ENCODE data around the gene NEDD4.
"Not testable (repeated sequence)": the region's sequence is repeated elsewhere in the genome, so short reads cannot be mapped to it uniquely, and the experiment has no call there.

NEDD4 gene

DNA sequence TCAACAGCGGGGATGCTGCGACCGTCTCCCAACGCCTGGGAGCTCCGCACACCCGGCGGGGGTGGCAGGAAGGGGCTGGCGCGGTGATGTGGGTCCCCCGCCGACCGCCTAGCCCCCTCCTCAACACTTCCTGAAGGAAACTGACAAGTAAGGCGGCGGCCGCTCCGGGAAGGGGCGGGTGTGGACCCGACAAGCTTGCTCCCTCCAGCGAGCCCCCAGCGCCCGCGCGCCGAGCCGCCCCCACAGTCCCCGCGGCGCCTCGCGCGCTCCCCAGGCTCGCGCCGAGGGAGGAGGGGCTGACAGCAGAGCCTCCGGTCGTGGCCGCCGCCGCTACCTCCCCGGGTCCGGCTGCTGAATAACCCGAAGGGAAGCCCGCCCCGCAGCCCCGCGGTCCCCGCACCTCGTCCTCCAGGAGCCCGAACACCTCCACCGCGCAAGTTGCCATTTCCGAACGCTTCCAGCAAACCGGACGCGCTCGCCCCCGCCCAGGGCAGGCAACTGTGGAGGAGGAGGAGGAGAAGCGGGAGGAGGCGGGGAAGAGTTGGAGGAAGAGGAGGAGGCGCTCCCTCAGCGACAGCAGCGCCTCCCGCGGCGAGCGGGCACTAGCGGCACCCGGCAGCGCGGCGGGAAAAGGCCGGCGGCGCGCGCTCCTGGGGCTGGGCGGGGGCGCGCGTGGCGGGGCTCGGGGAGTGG, at the start of gene NEDD4:
TSS of gene NEDD4 (minus strand) at position 502 of the 693 bp plus-strand sequence. CDS start at position 445, 57 bp downstream.
- peak; percentile 89 for DNase-seq

DNA sequence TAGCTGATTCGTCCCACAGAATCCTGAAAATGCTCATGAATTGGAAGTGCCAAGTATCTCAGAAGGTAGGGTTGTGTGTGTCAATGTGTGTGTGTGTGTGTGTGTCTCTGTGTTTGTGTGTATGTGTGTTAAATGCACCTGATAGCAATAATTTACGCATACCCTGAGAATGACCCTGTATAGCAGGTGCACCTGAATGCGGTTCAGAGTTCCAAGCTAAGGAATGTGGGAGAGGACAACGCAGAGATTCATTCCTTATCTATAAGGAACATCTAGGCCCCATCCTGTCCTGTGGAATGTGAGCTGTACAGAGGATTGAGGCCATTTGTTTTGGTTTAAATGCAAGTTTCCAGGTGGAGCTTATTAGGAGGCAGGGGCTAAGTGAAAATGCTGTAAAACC, 49.1 kb upstream of the NEDD4 start:
- DNase-seq, result no peak

DNA sequence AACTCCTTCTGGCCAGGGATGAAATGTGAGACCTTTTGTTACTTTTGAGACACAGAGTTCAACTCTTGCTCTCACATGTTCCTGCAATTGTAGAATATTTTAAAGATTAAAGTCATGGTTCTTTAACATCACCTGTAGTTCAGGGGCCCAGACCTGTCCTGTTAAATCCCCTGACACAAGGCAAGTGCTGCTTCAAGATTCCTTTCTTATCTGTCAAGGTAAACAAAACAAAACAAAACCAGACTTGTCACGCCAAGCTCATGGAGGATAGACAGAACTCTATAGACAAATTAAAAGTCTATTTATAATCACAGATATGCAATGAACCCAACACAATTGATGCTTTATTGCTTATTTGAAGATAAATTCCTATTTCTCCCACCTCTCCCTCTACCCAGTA, 48.6 kb upstream of the NEDD4 start:
- no peak for DNase-seq

DNA sequence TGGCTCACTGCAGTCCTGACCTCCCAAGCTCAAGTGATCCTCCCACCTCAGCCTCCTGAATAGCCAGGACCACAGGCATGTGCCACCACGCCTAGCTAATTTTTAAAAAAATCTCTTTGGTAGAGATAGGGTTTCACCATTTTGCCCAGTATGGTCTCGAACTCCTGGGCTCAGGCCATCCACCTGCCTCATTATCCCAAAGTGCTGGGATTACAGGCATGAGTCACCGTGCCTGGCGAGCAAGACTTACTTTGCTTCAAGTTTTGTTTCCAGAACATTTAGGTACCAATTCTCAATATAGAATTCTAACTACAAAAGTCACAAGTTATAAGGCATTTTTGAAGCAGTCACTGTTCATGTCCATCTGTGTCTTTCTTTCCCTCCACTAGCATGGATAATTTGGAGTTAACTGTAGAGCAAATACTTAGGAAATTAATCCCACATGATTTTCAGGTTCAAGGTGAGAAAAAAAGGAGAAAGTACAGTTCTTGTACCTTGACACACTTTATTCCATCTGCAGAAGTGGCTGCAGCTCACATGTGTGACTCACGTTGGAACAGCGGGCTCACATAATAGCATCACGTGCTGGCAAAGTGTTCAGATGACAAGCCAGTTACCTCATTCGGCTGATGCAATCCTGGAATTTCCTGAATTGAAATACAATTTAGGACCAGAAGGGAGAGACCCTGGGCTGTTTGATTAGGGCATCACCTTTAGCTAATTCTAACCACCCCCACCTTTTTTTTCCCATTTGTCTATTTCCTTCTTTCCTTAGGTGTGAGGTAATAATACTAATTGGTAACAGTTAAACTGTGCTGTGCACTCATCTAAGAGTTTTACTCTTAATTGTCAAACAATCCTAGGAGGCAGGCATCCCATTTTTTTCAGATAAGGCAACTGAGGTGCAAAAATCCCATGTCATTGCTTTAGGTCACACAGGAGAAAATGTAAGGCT, 46.9 kb upstream of the NEDD4 start:
- no peak for DNase-seq

DNA sequence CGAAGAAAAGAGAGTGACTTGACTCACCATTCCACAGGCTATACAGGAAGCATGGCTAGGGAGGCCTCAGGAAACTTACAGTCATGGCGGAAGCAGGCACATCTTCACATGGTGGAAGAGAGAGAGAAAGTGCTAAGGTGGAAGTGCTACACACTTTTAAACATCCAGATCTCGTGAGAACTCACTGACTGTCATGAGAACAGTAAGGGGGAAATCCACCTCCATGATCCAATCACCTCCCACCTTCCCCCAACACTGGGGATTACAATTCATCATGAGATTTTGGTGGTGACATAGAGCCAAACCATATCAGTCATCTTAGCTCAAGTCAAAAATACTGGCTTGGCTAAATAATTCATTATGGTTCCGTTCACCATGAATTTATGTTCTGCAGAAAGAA, 45.3 kb upstream of the NEDD4 start:
- DNase-seq, result no peak

DNA sequence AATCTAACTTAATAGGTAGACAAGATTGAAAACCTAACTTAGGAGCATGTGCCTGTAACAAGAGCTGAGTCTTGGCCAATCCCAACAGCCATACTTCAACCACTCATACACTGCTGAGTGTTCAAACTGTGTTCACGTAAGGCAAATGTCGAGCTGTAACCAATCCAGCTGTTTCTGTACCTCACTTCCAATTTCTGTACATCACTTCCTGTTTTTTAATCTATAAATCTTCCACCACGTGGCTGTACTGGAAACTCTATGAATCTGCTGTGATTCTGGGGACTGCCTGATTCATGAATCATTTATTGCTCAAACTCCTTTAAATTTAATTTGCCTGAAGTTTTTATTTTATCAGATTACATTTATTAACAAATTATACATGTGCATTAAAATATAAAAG, 44.6 kb upstream of the NEDD4 start:
- no peak for DNase-seq

DNA sequence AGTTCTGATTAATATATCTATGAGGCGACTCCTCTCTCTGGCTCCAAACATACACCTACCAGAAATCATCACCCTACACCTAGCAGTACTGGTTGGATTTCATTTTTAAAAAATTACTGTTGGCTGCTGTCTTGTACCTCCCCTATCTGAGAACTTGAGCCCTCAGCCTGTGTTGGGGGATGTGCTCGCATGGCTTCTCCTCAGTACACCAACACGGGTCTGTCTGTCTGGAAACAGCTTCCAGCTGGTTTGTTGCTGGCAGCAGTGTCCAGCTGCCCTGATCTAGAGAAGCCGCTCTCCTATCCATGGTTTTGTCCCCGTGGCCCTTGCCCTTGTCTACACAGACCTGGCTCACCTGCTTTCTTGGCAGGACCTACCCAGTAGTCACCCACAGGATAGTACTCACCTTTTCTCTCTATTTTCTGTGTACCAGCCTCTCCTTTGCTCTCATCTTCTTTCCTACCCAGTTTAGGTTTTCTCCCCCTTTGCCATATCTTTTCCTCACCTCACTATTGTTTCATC, 43.2 kb upstream of the NEDD4 start:
- no peak for DNase-seq

DNA sequence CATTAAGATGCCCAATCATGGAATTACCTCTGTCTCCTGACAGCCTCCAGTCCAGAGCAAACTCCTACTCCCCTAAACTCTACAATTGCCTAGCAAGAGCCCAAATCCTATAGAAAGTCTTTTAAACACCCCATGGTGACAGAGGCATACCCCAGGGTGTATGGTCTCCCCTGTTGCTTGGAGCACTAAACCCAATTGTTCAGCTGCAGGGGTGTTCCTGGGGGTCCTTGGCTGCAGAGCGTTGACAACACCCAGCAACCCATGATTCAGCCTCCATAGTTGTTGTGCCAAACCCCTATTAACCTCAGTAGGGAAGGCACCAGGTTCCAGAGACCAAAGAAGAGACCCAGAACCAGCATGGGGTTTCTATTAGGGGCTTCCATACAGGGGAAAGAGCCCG, 41.8 kb upstream of the NEDD4 start:
- no peak for DNase-seq

DNA sequence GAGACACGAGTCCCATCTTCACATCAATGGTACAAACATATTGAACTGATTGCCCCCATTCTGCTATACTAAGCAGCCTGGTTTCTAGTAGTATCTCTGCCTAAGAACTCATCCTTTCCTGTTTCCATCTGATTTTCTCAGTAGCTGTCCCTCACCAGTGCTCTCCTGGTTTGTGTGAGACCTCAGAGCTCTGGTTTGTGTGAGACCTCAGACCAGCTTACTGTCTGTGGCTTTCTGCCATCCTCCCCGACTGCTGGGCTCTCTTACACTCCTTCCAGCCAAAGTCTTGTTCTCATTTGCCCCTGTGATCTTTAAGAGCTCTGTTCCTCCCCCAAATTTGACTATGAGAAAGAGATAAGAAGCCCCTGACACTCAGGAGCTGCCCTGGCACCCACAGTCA, 41.1 kb upstream of the NEDD4 start:
- DNase-seq, result no peak

DNA sequence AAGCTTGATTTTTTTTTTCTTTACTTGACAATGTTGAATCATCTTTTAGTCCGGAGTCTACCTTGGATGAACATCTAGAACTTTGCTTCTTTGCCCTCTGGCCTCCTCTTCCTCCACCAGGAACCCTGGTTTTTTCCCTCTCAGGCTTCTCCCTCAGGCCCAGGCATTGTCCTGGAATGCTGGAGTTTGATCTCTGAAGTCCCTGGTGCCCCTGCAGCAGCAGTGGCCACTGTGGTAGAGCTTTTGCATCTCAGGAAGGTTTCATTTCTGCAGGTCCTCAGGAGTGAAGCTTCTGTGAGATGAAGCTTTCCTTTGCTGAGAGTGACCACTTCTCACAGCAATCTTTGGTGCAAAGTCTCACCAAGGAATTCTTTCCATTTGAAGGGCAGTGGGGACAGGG, 39.0 kb upstream of the NEDD4 start:
- DNase-seq, result no peak

DNA sequence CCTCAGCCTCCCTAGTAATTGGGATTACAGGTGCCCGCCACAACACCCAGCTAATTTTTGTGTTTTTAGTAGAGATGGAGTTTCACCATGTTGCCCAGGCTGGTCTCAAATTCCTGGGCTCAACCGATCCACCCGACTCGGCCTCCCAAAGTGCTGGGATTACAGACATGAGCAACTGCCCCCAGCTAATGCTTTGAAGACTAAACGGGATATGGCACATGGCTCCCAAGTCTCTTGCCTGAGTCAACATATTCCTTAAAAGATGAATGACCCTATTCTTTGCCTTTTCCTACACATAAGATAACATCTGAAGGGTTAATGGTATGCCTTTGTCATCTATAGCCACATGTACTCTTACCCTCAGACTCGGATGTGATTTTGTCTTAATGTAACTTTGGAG, 38.4 kb upstream of the NEDD4 start:
- no peak for DNase-seq

DNA sequence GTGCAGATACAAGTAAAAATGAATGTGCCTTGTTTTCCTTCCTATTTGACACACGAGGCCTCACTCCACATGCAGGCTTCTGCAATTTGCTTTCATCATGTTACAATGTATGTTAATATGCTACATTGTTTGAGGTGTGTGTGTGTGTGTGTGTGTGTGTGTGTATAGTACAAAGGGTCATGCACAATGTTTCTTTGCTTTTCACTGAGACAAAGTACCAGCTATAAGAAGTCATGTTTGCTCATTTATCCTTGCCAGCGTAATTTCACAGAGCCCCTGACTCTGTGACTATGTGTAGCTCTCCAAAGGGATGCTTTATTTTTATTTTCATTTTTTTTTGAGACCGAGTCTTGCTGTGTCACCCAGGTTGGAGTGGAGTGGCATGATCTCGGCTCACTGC, 38.0 kb upstream of the NEDD4 start:
- DNase-seq, result no peak

DNA sequence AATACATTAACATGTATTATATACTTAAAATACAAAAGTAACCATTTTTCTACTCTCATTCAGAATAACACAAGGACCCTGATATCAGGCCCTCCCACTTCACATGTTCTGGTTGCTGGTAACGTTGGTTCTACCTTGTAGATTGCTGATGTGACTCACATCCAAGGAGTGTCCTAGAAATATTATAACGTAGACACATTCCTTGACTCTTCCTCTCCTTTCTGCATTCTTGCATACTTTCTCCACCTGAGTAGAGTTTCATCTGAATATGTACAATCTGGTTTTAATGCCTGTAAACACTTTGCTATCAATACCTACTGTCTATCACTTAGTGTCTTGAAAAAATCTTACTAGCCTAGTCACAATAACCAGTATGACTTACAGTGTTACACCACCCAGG, 35.0 kb upstream of the NEDD4 start:
- DNase-seq, result no peak

DNA sequence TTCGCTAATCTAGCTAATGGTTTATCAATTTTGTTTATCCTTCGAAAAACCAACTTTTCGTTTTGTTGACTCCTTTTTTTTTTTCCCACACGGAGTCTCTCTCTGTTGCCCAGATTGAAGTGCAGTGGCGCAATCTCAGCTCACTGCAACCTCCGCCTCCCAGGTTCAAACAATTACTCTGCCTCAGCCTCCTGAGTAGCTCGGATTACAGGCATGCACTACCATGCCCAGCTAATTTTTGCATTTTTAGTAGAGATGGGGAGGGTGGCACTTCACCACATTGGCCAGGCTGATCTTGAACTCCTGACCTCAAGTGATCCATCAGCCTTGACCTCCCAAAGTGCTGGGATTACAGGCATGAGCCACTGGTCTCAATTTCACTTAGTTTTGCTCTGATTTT, 29.7 kb upstream of the NEDD4 start:
- DNase-seq, result not testable (repeated sequence)

DNA sequence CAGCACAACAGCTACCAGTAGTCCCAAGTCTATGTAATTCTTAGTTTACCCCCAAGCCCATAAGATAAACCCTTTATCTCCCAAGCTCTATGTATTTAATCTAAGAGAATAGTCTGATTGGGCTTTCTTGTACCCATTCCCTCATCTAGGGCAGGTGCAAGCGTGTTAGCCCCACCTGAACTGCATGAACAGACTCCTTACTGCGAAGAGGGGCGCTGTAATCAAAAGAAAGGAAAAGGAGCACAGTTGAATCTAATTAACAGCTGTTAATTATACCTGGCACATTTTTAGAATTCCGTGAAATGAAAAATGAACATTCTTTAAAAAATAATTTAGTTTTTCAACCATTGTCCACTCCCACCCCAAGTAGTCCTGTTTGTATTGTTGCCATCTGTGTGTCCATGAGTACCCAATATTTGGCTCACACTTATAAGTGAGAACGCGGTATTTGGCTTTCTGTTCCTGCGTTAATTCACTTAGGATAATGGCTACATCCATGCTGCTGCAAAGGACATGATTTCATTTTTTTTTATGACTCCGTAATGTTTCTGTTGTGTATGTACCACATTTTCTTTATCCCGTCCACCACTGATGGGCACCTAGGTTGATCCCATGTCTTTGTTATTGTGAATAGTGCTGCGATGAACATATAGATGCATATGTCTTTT, 26.5 kb upstream of the NEDD4 start:
- DNase-seq, result no peak

DNA sequence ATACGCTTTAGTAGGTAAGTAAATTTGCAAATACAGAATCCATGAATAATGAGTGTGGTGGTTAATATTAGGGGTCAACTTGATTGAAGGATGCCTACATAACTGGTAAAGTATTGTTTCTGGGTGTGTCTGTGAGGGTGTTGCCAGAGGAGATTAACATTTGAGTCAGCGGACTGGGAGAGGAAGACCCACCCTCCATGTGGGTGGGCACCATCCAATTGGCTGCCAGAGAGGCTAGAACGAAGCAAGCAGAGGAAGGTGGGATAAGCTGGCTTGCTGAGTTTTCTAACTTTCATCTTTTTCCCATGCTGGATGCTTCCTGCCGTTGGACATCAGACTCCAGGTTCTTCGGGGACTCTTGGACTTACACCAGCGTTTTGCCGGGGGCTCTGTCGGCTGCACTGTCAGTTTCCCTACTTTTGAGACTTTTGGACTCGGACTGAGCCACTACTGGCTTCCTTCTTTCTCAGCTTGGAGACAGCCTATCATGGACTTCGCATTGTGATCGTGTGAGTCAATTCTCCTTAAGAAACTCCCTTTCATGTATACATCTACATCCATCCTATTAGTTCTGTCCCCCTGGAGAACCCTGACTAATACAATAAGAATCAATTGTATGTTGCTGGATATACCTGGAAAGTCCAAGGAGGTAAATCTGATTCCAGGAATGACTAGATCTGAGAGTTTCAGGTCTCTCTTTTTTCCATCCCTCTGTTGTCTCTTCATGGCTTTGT, 25.8 kb upstream of the NEDD4 start:
- no peak for DNase-seq

DNA sequence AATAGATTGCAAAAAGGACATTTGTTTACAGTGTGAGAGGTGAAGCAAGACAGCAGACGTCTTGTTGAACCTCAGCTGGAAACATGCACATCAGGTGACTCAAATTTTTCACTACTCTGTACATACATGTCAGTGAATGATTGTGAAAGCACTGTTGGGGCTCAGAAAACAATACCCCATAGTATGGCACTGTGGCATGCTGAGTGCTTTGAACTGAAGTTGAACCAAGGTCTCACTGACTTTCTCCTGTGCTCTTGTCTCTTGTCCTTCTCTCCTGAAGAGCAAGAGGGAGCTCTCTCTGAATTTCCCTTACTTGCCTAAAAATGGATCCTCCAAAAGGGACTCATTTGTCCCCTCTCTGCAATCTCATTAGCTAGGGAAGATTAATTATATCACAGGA, 24.5 kb upstream of the NEDD4 start:
- no peak for DNase-seq

DNA sequence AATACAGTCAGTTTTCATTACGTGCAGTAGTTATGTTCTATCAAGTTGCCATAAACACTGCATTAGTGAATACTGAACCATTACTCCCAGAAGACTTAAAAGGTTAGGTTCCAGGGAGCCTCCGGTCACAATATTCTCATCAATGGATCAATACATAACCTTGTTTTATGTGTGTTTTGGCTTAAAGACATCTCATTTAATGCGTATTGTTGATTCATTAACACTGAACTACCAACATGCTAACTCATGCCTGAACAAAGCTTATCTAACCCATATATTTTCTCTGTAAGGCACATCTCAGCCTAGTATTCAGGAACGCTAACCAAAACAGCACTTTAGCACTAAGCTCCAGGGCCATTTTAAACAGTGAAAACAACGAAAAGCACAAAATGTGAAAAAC, 24.1 kb upstream of the NEDD4 start:
- no peak for DNase-seq

DNA sequence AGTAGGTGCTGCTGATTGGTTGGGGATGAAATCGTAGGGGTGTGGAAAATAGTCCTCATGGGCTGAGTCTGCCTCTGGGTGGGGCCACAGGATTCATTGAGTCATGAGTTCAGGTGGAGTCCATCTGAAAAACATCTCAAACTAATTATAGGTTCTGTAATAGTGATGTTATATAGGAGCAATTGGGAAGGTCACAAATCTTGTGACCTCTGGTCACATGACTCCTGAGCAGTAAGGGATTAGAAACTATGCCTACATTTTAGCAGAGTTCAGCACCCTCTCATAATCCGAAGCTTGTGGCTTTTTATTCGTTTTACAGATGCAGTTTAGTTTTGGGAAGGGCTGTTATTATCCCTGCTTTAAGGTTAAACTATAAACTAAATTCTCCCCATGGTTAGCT, 22.9 kb upstream of the NEDD4 start:
- no peak for DNase-seq

DNA sequence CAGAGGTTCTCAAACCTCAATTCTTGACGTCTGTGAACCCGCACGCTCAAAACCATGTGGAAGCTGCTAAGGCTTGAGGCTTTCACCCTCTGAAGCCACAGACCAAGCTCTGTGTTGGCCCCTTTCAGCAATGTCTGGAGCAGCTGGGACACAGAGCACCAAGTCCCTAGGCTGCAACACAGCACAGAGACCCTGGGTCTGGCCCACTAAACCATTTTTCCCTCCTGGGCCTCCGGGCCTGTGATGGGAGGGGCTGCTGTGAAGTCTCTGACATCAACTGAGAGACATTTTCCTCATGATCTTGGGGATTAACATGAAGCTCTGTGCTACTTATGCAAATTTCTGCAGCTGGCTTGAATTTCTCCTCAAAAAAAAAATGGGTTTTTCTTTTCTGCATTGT, 21.3 kb upstream of the NEDD4 start:
- DNase-seq, result no peak

DNA sequence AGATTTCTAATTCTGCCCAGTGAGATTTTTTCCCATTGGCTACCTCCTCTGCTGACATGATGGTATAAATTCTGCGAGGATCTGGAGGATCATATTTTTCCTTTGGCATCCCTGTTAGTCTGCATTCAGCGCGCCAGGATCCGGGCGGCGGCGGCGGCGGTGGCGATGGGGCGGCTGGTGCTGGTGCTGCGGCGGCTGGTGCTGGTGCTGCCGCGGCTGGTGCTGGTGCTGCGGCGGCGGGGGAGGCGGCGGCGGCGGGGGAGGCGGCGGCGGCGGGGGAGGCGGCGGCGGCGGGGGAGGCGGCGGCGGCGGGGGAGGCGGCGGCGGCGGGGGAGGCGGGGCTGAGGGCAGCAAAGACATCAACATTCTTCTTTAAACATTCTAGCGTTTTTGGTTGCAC, 13.6 kb upstream of the NEDD4 start:
- DNase-seq, result not testable (repeated sequence)

DNA sequence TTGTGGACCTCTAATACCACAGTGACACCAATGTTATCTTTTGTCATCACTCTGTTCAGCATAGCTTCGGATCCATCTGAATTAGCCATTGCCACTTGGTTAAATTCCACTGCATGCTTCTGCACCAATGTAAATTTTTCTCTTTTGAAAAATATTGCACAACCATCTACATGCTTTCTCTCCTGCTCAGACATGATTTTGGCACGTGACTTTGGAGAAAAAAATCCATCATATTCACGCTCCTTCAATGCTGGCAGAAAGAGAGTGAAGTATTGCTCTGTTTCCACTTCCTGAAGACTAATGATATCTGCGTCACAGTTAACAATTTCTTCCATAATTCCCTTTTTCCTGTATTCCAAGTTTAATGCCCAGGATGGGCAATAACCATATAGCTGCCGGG, 13.0 kb upstream of the NEDD4 start:
- not testable (repeated sequence) for DNase-seq

DNA sequence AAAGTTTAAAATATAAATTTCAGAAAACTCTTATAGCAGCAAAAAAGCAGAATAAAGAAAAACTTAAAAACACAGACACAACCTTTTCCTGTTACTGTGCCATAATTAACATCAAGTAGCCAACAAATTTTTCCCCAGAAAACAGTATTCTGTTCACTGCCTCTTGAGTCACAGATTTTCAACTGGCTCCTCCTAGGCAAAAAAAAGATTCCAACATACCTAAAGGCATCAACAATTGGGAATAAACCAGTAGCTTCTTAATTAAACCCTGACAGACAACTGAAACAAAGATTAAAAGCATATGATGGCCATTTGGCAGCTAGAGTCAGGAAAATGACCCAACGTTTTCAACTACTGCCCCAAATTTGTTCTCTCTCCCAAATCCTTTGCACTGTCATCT, 10.9 kb upstream of the NEDD4 start:
- DNase-seq, result not testable (repeated sequence)

Data from hematopoietic multipotent progenitor cell treated with erythropoietin and hydrocortisone succinate and interleukin-3 and kit ligand, for 8 days (in vitro differentiated cells).